Measurements from ENCODE around the gene PRRT4. TPM values are rescaled to one million over a fixed set of nuclear protein-coding genes. Genes with fewer than 3 reads are reported as not detected.

PRRT4 gene
- total RNA-seq = 0.13 TPM in 1 of 2 replicates, not detected in the other

DNA sequence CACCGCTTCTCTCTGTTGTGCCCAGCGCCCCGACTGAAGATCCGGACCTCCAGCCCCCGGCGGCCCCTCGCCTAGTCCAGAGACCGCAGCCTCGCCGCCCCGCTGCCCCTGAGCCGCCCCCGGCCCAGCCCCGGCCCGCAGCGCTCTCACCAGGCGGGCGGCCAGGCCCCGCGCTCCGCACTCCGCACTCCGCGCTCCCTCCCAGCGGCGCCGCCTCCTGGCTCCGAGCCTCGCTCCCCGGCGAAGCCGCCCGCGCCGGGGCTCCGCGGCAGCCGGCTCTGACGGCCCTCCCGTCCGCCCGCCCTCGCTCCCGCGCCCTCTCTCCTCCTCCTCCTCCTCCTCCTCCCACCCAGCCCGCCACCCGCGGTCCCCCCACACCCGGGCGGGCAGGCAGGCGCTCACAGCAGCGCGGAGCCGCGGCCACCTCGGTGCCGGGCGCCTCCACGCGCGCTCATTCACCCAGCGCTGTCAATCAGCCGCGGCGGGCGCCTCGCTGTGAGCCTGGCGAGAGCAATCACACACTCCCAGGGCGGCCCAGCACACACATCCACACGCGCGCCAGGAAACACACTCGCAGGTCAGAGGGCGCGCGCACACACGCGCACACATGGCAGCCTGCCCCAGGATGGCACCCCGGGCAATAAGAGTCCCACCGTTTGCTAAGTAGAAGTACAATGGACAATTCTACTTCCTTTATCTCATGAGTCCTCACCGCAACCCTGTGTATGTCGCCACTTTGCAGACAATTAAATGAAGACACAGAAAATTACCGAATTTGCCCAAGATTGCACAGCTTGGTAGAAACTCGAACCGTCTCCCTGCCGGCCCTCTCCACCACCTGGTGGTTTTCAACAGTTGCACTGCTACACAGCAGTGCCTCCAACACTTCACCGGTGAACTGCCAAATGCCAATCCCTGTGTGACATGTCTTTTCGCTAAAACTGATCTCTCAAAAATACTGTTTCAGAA is at the start of gene PRRT4:
PRRT4 (minus strand) TSS at position 280 of the 969 bp plus-strand sequence.

DNA sequence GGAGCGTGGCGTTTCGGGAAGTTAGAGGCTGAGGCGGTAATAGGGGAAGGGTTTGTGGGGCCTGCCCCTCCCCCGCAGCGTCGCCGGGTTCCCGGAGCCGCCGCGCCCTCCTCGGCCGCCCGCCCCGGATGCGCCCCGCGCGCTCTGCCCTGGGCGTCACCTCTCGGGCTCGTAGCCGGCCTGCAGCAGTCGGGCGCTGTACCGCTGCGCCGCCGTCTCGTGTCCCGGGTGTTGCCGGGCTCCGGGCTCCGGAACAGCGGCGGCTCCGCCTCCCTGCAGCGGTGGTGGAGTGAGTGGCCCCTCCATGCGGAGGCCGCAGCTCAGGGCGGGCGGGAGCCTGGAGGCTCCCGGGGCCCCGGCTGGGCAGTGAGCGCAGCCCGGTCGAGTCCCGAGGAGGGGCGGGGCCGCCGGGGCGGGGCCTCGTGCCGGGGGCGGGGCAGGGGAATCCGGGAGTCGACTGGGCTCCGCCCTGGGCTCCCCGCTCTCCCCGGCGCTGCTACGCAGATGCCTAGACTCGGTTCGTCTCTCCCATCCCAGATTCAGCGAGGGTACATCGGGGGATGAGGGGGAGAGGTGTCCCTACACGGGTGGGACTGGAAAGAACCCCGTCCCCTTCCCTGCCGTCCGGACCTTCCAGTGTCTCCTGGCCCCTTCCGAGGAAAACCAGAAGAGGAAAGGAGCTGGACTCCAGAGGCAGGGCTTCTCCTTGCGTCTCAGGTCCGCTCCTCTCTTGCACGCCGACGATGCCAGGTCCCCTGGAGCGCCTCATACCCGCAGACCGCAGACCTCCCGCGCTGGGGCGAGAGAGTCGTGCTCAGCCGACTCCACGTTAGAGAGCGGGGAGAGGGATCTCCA is 48.3 kb upstream of the PRRT4 start, which contains the start of gene IMPDH1:
IMPDH1 (minus strand) TSS at position 387 of the 855 bp plus-strand sequence; CDS start at position 306, 81 bp downstream.

DNA sequence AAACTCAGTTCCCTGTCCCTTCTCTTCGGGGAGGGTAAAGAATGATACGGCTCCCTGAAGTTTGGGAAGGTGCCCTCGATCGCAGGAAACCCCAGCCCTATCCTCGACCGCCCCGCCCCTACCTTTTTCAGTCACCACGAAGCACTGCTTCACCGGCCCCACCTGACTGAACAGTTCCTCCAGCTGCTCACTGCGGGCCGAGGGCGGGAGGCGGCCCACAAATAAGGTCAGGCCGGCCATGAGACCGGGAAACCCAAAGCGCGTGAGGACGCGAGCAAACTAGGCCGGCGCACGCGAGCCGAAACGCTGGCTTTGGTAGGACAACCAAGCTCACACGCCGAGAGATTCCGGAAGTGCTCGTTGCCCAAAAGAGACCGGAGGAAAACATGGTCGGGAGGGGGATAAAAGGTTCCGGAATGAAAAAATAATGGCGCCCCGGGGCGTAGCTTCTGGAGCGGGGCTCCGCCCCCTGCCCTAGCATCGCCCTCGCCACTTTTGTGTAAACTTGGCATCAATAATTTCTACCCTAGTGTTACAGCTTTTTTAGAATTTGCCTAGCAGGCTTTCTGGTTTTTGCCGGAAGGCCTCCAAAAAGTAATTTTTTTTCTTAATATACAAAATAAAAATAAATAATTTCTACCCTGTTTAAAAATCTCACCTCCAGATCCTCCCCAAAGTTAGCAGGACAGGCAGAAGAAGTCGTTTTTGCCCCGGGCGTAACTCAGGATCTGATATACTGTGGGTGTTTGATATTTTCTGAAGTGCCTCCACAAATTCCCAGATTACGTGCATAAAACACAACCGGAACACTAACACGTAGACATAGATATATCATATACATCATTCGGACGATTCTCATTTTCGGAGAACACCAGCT is 17.7 kb downstream of the PRRT4 start, which contains the start of gene RBM28:
RBM28 (minus strand) TSS at position 355 of the 877 bp plus-strand sequence; CDS start at position 240, 115 bp downstream.

Other genes with a start within 250 kb of the PRRT4 start
- 0.17 and 8.9 TPM in 2 replicates for gene LEP, start 120.4 kb downstream of the PRRT4 start, total RNA-seq
- gene RBM28, start 17.8 kb downstream of the PRRT4 start, total RNA-seq = 10.3 and 14.2 TPM in 2 replicates
- 73.9 and 108 TPM in 2 replicates for gene IMPDH1, start 48.3 kb upstream of the PRRT4 start, total RNA-seq
- 71.2 and 80.5 TPM in 2 replicates for gene HILPDA, start 94.2 kb upstream of the PRRT4 start, total RNA-seq
- gene METTL2B, start 115.1 kb upstream of the PRRT4 start, total RNA-seq = 29.3 and 35.7 TPM in 2 replicates